Measurements from ENCODE around the gene NRSN1. TPM values are rescaled to one million over a fixed set of nuclear protein-coding genes. Genes with fewer than 3 reads are reported as not detected.

The NRSN1 gene
- total and polyA plus RNA-seq, 8 donors: 0.25 to 1.1 (median 0.49) TPM; not detected in 4

- TF ChIP-seq POLR2A (IDR thresholded peaks at IDR 0.05): no peak
- TF ChIP-seq POLR2AphosphoS5 (IDR thresholded peaks at IDR 0.05): no peak
- no peak for TF ChIP-seq CTCF (IDR thresholded peaks at IDR 0.05)
- TF ChIP-seq EP300 (IDR thresholded peaks at IDR 0.05): no peak
- intact Hi-C loops (cut with DNase I; ENCODE audit: low total_unique reads): no loop called here
- Histone ChIP-seq H3K27ac (no peak overlapping the region), H3K4me1 (no peaks in the 10 kb centered on the region), H3K9me3 (peaks cover 0 to 7% (median 0%) of the 10 kb centered on the region in 4 donors), H3K36me3 (no peaks in the 10 kb centered on the region), H3K27me3 (no peaks in the 10 kb centered on the region), H3K4me3 (no peak overlapping the region)
- WGBS, 5 donors: 80 to 88% (median 86%) methylated on average over 10 of the region's 10 CpGs
- DNase-seq: no peak
Observed at GRCh38 chr6:24183584-24183983, 57.6 kb downstream of the NRSN1 start.

- H3K9me3 ChIP-seq: peaks cover 0 to 7% (median 0%) of the 10 kb centered on the region in 4 donors
- TF ChIP-seq CTCF (IDR thresholded peaks at IDR 0.05) (no peak), EP300 (IDR thresholded peaks at IDR 0.05) (no peak), POLR2A (IDR thresholded peaks at IDR 0.05) (no peak), POLR2AphosphoS5 (IDR thresholded peaks at IDR 0.05) (no peak)
- no peak overlapping the region for H3K4me3 ChIP-seq
- no peaks in the 10 kb centered on the region for H3K4me1 ChIP-seq
- no peak overlapping the region for H3K27ac ChIP-seq
- no peaks in the 10 kb centered on the region for H3K27me3 ChIP-seq
- 85 to 88% (median 87%) methylated on average over 7 of the region's 7 CpGs for WGBS, 5 donors
- intact Hi-C loops (cut with DNase I; ENCODE audit: low total_unique reads): no loop called here
- no peak for DNase-seq
- no peaks in the 10 kb centered on the region for H3K36me3 ChIP-seq
Observed at GRCh38 chr6:24186349-24186748, 60.3 kb downstream of the NRSN1 start.

GRCh38 chr6:24187965-24188577 lies 62.1 kb downstream of the NRSN1 start:
- Histone ChIP-seq H3K27ac (no peak overlapping the region), H3K27me3 (no peaks in the 10 kb centered on the region), H3K9me3 (peaks cover 0 to 6% (median 0%) of the 10 kb centered on the region in 4 donors), H3K4me1 (no peaks in the 10 kb centered on the region), H3K4me3 (no peak overlapping the region), H3K36me3 (no peaks in the 10 kb centered on the region)
- intact Hi-C loops (cut with DNase I; ENCODE audit: low total_unique reads): no loop called here
- no peak for TF ChIP-seq POLR2A (IDR thresholded peaks at IDR 0.05)
- TF ChIP-seq CTCF (IDR thresholded peaks at IDR 0.05): no peak
- TF ChIP-seq EP300 (IDR thresholded peaks at IDR 0.05): no peak
- TF ChIP-seq POLR2AphosphoS5 (IDR thresholded peaks at IDR 0.05): no peak
- DNase-seq: no peak

- no peaks in the 10 kb centered on the region for H3K36me3 ChIP-seq
- H3K4me3 ChIP-seq: no peak overlapping the region
- H3K27ac ChIP-seq: no peak overlapping the region
- no peak for TF ChIP-seq POLR2AphosphoS5 (IDR thresholded peaks at IDR 0.05)
- TF ChIP-seq EP300 (IDR thresholded peaks at IDR 0.05): no peak
- no peak for TF ChIP-seq POLR2A (IDR thresholded peaks at IDR 0.05)
- no peak for TF ChIP-seq CTCF (IDR thresholded peaks at IDR 0.05)
- intact Hi-C loops (cut with DNase I; ENCODE audit: low total_unique reads): no loop called here
- 58 to 71% (median 66%) methylated on average over 8 of the region's 8 CpGs for whole genome bisulfite sequencing, 5 donors
- no peaks in the 10 kb centered on the region for H3K27me3 ChIP-seq
- peak in 1 of 2 donors; percentile 16 for DNase-seq
- peaks cover 0 to under 1% (median 0%) of the 10 kb centered on the region in 4 donors for H3K9me3 ChIP-seq
- no peaks in the 10 kb centered on the region for H3K4me1 ChIP-seq
Observed at GRCh38 chr6:24188578-24189080, 62.6 kb downstream of the NRSN1 start.

Data from stomach (tissue), 9 donors.